Liver (tissue), 9 donors: Measurements from ENCODE around the gene TMEM220. TPM values are rescaled to one million over a fixed set of nuclear protein-coding genes. Genes with fewer than 3 reads are reported as not detected.

Experiments used
- DNase-seq: peaks from one replicate; pipeline ENCODE4 v3.0.0-alpha.2; 2017; ENCODE audit warnings: low spot score
- H3K27ac ChIP-seq, 2 donors: one replicate each; pipeline ENCODE4 v1.7.0; 2013; ENCODE audit warnings: inconsistent platforms in 2 of 2, low read length in 2 of 2, control low read depth in 1 of 2, low read depth in 1 of 2, mild to moderate bottlenecking in 1 of 2
- H3K27me3 ChIP-seq, 4 donors: one replicate each; pipeline versions ENCODE4 v1.6.1 to v1.7.0; 2013; ENCODE audit warnings: low read length in 3 of 4, inconsistent platforms in 1 of 4, mild to moderate bottlenecking in 1 of 4, moderate library complexity in 1 of 4; ENCODE audit not compliant: control insufficient read depth in 4 of 4, insufficient read depth in 4 of 4
- H3K36me3 ChIP-seq, 4 donors: one replicate each; pipeline versions ENCODE4 v1.6.1 to v1.7.0; 2013; ENCODE audit warnings: low read length in 3 of 4, mild to moderate bottlenecking in 3 of 4, low read depth in 1 of 4, moderate library complexity in 1 of 4; ENCODE audit not compliant: control insufficient read depth in 4 of 4, insufficient read depth in 3 of 4
- H3K4me1 ChIP-seq, 4 donors: one replicate each; pipeline versions ENCODE4 v1.6.1 to v1.7.0; 2013; ENCODE audit warnings: low read length in 3 of 4, mild to moderate bottlenecking in 3 of 4, moderate library complexity in 1 of 4; ENCODE audit not compliant: control insufficient read depth in 4 of 4, insufficient read depth in 4 of 4
- H3K4me3 ChIP-seq, 3 donors: one replicate each; pipeline versions ENCODE4 v1.6.1 to v1.7.0; 2013; ENCODE audit warnings: low read length in 3 of 3, control low read depth in 1 of 3, low read depth in 1 of 3, mild to moderate bottlenecking in 1 of 3
- H3K9ac ChIP-seq, 2 donors: one replicate each; pipeline ENCODE4 v1.7.0; 2013; ENCODE audit warnings: low read length in 2 of 2, mild to moderate bottlenecking in 2 of 2, moderate library complexity in 2 of 2, control low read depth in 1 of 2, low read depth in 1 of 2
- H3K9me3 ChIP-seq, 4 donors: one replicate each; pipeline versions ENCODE4 v1.6.1 to v1.7.0; 2013; ENCODE audit warnings: low read length in 3 of 4; ENCODE audit not compliant: control insufficient read depth in 4 of 4
- ATF3 ChIP-seq: IDR thresholded peaks from 2 replicates; pipeline ENCODE4 v1.6.1; 2016; ENCODE audit warnings: antibody characterized with exemption
- CTCF ChIP-seq: fragments of 150-350 bp; IDR thresholded peaks from 2 replicates; pipeline ENCODE4 v1.5.1; 2017; ENCODE audit warnings: improper control_type of control experiment, low read depth, low read length; ENCODE audit not compliant: missing input control
- EGR1 ChIP-seq, 2 donors: IDR thresholded peaks; 2 replicates each; pipeline ENCODE4 v1.6.1; 2016 to 2018; ENCODE audit warnings: antibody characterized with exemption in 2 of 2, low read depth in 2 of 2
- FOXA1 ChIP-seq: IDR thresholded peaks from 2 replicates; pipeline ENCODE4 v1.6.1; 2016; ENCODE audit warnings: antibody characterized with exemption
- FOXA2 ChIP-seq: IDR thresholded peaks from 2 replicates; pipeline ENCODE4 v1.6.1; 2016; ENCODE audit warnings: antibody characterized with exemption
- GABPA ChIP-seq, 2 donors: IDR thresholded peaks in 1 of 2; conservative IDR thresholded peaks in 1 of 2; 2 replicates each; pipeline ENCODE4 v1.6.1; 2016; ENCODE audit warnings: antibody characterized with exemption in 2 of 2, mild to moderate bottlenecking in 1 of 2, moderate library complexity in 1 of 2
- HNF4A ChIP-seq, 2 donors: conservative IDR thresholded peaks; 2 replicates each; pipeline ENCODE4 v1.6.1; 2016; ENCODE audit warnings: antibody characterized with exemption in 2 of 2, mild to moderate bottlenecking in 2 of 2
- HNF4G ChIP-seq: IDR thresholded peaks from 2 replicates; pipeline ENCODE4 v1.6.1; 2016; ENCODE audit warnings: antibody characterized with exemption
- NR2F2 ChIP-seq: IDR thresholded peaks from 2 replicates; pipeline ENCODE4 v1.6.1; 2016; ENCODE audit warnings: antibody characterized with exemption
- RAD21 ChIP-seq, 2 donors: IDR thresholded peaks; 2 replicates each; pipeline ENCODE4 v1.6.1; 2016; ENCODE audit warnings: antibody characterized with exemption in 2 of 2, mild to moderate bottlenecking in 2 of 2
- RXRA ChIP-seq, 2 donors: IDR thresholded peaks; 2 replicates each; pipeline ENCODE4 v1.6.1; 2017 to 2018; ENCODE audit warnings: antibody characterized with exemption in 2 of 2, mild to moderate bottlenecking in 1 of 2
- SP1 ChIP-seq: IDR thresholded peaks from 2 replicates; pipeline ENCODE4 v1.6.1; 2018; ENCODE audit warnings: antibody characterized with exemption, mild to moderate bottlenecking
- TAF1 ChIP-seq: conservative IDR thresholded peaks from 2 replicates; pipeline ENCODE4 v1.6.1; 2016; ENCODE audit warnings: antibody characterized with exemption, mild to moderate bottlenecking
- YY1 ChIP-seq: IDR thresholded peaks from 2 replicates; pipeline ENCODE4 v1.6.1; 2016; ENCODE audit warnings: antibody characterized with exemption, mild to moderate bottlenecking
- WGBS: extraction: QIAGEN DNeasy Blood & Tissue Kit; methylation state at CpG from one replicate; pipeline ENCODE4 v1.1.7; 2013; 5-methylcytosine and 5-hydroxymethylcytosine counted together
- polyA plus RNA-seq, 2 donors: library from polyadenylated mRNA; stranded (reverse) in 1 of 2; unstranded in 1 of 2; fragments of 200-250 nt in 1 of 2; fragments of >200 nt in 1 of 2; fragmentation: Nextera tagmentation in 1 of 2; extraction: Ambion mirVana in 1 of 2; gene quantifications; one replicate each; pipeline versions ENCODE4 v1.2.1 to v1.2.3, GENCODE V29; 2013 to 2015
- total RNA-seq, 2 donors: library from RNA; depleted of rRNA; stranded (reverse); fragments of >200 nt; gene quantifications; one replicate each; pipeline ENCODE4 v1.2.3, GENCODE V29; 2014
- TF ChIP-seq, protein P1 (sequence below): IDR thresholded peaks from 2 replicates; pipeline ENCODE4 v1.6.1; 2016; ENCODE audit warnings: antibody characterized with exemption, mild to moderate bottlenecking
- TF ChIP-seq, protein P2 (sequence below): IDR thresholded peaks from 2 replicates; pipeline ENCODE4 v1.6.1; 2016; ENCODE audit warnings: antibody characterized with exemption
- TF ChIP-seq, protein P3 (sequence below): IDR thresholded peaks from 2 replicates; pipeline ENCODE4 v1.6.1; 2016; ENCODE audit warnings: antibody characterized with exemption
- donor health status: healthy.
- donor health status: healthy.
- donor health status: healthy.
- donor health status: healthy.
- donor health status: healthy.

Gene TMEM220
- total and polyA plus RNA-seq, 4 donors = 19.6 to 126 (median 28.8) TPM

DNA sequence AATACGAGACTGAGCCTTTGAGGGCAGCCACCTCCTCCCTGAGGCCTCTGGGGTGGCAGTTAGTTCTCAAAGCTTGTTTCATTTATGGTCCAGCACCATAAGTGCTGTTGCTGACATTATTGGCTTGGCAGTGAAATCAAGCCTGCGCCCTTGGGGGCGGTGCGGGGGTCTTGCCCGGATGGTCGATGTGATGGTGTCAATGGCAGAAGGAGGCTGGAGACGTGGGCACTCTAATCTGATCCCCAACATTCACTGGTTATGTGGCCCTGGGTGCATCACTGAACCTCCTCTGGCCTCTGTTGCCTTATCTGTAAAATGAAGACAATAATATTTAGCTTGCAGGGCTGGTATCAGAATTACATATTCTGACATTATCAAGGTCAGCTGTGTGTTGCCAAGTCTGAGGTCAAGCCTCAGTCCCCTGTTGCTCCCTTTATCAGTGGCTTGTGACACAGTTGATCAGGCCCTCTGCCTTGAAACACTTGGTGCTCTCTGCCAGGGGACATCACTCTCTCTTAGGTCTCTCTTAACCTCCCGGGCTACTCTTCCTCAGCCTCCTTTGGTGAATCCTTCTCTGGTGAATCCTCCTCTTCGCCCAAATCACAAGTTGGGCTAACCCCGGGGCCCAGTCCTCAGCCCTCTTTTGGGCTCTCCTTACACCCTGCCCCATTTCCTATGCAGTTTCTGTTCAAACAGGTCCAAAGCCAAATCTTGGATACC is 11.8 kb upstream of the TMEM220 start:
- no peak overlapping the region for H3K27ac ChIP-seq
- TF ChIP-seq SP1 (no peak), RAD21 (IDR thresholded peaks at IDR 0.05) (no peak), CTCF (no peak), TAF1 (no peak), GABPA (IDR thresholded peaks at IDR 0.05 in 1 of 2, conservative IDR thresholded peaks at IDR 0.05 in 1 of 2) (no peak), RXRA (IDR thresholded peaks at IDR 0.05) (no peak), EGR1 (IDR thresholded peaks at IDR 0.05; ENCODE audit: low read depth in 2 of 2) (no peak), FOXA1 (no peak), HNF4A (conservative IDR thresholded peaks at IDR 0.05) (no peak), YY1 (no peak), ATF3 (no peak), HNF4G (no peak), FOXA2 (no peak), NR2F2 (no peak)
- TF ChIP-seq, protein P1, sequence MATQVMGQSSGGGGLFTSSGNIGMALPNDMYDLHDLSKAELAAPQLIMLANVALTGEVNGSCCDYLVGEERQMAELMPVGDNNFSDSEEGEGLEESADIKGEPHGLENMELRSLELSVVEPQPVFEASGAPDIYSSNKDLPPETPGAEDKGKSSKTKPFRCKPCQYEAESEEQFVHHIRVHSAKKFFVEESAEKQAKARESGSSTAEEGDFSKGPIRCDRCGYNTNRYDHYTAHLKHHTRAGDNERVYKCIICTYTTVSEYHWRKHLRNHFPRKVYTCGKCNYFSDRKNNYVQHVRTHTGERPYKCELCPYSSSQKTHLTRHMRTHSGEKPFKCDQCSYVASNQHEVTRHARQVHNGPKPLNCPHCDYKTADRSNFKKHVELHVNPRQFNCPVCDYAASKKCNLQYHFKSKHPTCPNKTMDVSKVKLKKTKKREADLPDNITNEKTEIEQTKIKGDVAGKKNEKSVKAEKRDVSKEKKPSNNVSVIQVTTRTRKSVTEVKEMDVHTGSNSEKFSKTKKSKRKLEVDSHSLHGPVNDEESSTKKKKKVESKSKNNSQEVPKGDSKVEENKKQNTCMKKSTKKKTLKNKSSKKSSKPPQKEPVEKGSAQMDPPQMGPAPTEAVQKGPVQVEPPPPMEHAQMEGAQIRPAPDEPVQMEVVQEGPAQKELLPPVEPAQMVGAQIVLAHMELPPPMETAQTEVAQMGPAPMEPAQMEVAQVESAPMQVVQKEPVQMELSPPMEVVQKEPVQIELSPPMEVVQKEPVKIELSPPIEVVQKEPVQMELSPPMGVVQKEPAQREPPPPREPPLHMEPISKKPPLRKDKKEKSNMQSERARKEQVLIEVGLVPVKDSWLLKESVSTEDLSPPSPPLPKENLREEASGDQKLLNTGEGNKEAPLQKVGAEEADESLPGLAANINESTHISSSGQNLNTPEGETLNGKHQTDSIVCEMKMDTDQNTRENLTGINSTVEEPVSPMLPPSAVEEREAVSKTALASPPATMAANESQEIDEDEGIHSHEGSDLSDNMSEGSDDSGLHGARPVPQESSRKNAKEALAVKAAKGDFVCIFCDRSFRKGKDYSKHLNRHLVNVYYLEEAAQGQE = no peak
- TF ChIP-seq, protein P2, sequence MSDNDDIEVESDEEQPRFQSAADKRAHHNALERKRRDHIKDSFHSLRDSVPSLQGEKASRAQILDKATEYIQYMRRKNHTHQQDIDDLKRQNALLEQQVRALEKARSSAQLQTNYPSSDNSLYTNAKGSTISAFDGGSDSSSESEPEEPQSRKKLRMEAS = no peak
- TF ChIP-seq, protein P3, sequence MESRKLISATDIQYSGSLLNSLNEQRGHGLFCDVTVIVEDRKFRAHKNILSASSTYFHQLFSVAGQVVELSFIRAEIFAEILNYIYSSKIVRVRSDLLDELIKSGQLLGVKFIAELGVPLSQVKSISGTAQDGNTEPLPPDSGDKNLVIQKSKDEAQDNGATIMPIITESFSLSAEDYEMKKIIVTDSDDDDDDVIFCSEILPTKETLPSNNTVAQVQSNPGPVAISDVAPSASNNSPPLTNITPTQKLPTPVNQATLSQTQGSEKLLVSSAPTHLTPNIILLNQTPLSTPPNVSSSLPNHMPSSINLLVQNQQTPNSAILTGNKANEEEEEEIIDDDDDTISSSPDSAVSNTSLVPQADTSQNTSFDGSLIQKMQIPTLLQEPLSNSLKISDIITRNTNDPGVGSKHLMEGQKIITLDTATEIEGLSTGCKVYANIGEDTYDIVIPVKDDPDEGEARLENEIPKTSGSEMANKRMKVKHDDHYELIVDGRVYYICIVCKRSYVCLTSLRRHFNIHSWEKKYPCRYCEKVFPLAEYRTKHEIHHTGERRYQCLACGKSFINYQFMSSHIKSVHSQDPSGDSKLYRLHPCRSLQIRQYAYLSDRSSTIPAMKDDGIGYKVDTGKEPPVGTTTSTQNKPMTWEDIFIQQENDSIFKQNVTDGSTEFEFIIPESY = no peak
- H3K27me3 ChIP-seq = no peaks in the 10 kb centered on the region
- no peak for DNase-seq
- H3K9ac ChIP-seq = no peak overlapping the region
- H3K9me3 ChIP-seq = no peaks in the 10 kb centered on the region
- H3K4me1 ChIP-seq = peaks cover 6 to 39% (median 26%) of the 10 kb centered on the region in 4 donors
- 94% methylated on average over 10 of the region's 10 CpGs for WGBS
- no peaks in the 10 kb centered on the region for H3K36me3 ChIP-seq
- H3K4me3 ChIP-seq = no peak overlapping the region
